HepG2 (cell line): Measurements from ENCODE around the gene DPP3. TPM values are rescaled to one million over a fixed set of nuclear protein-coding genes. Genes with fewer than 3 reads are reported as not detected.
A peak's percentile ranks its signal among the peaks of the same experiment; 100 is the strongest.

Experiments used
- ARNTL ChIP-seq: sonication (generic); formaldehyde crosslinking; IDR thresholded peaks from 2 replicates; pipeline ENCODE4 v1.4.0; 2020; ENCODE audit warnings: mild to moderate bottlenecking, missing genetic modification reagents
- HNRNPH1 ChIP-seq: fragments of 200-400 bp; formaldehyde crosslinking; optimal IDR thresholded peaks from 2 replicates; pipeline ENCODE3; 2017; ENCODE audit warnings: mild to moderate bottlenecking, low read depth, low read length
- KDM1A ChIP-seq: IDR thresholded peaks from 2 replicates; pipeline ENCODE4 v1.6.1; 2016; ENCODE audit warnings: missing compliant biosample characterization
- KLF13 ChIP-seq: sonication (generic); formaldehyde crosslinking; IDR thresholded peaks from 2 replicates; pipeline ENCODE4 v1.4.0; 2020; ENCODE audit warnings: mild to moderate bottlenecking, missing genetic modification reagents
- KLF16 ChIP-seq, 2 experiments: sonication (generic) in 1 of 2; formaldehyde crosslinking in 1 of 2; IDR thresholded peaks; 2 replicates each; pipeline versions ENCODE4 v1.6.1 to v1.8.0; 2016 to 2023; ENCODE audit warnings: missing genetic modification reagents in 2 of 2, missing compliant biosample characterization in 1 of 2
- LCORL ChIP-seq, 2 experiments: fragments of 450-650 bp in 1 of 2; sonication (generic) in 1 of 2; formaldehyde crosslinking in 1 of 2; IDR thresholded peaks; 2 replicates each; pipeline versions ENCODE4 v1.5.0 to v1.6.1; 2017 to 2020; ENCODE audit warnings: antibody characterized with exemption in 1 of 2, missing genetic modification reagents in 1 of 2
- PITX1 ChIP-seq: sonication (generic); formaldehyde crosslinking; IDR thresholded peaks from 2 replicates; pipeline ENCODE4 v1.5.1; 2020; ENCODE audit warnings: mild to moderate bottlenecking, missing genetic modification reagents
- POLR2G ChIP-seq: fragments of 200-400 bp; formaldehyde crosslinking; IDR thresholded peaks from 2 replicates; pipeline ENCODE4 v1.6.1; 2018; ENCODE audit warnings: mild to moderate bottlenecking, low read depth, low read length, moderate library complexity
- SIN3A ChIP-seq: IDR thresholded peaks from 2 replicates; pipeline ENCODE4 v1.6.1; 2011; ENCODE audit warnings: low read depth, mild to moderate bottlenecking, control low read depth, low read length, borderline replicate concordance
- SYNCRIP ChIP-seq: fragments of 200-400 bp; formaldehyde crosslinking; IDR thresholded peaks from 2 replicates; pipeline ENCODE4 v1.6.1; 2018; ENCODE audit warnings: mild to moderate bottlenecking, low read depth, low read length; ENCODE audit not compliant: insufficient read depth
- U2AF1 ChIP-seq: fragments of 200-400 bp; formaldehyde crosslinking; optimal IDR thresholded peaks from 2 replicates; pipeline ENCODE3; 2017; ENCODE audit warnings: mild to moderate bottlenecking, low read depth, low read length
- ZBTB7A ChIP-seq: sonication (generic); formaldehyde crosslinking; IDR thresholded peaks from 2 replicates; pipeline ENCODE4 v1.8.0; 2022; ENCODE audit warnings: mild to moderate bottlenecking, missing genetic modification reagents
- ZFP36L2 ChIP-seq: sonication (generic); formaldehyde crosslinking; IDR thresholded peaks from 2 replicates; pipeline ENCODE4 v1.4.0; 2020; ENCODE audit warnings: missing genetic modification reagents
- ZNF33B ChIP-seq: sonication (generic); formaldehyde crosslinking; IDR thresholded peaks from 2 replicates; pipeline ENCODE4 v1.5.1; 2020; ENCODE audit warnings: mild to moderate bottlenecking, missing genetic modification reagents
- ZNF383 ChIP-seq: sonication (generic); formaldehyde crosslinking; IDR thresholded peaks from 2 replicates; pipeline ENCODE4 v1.4.0; 2020; ENCODE audit warnings: missing genetic modification reagents, mild to moderate bottlenecking, borderline replicate concordance
- ZNF615 ChIP-seq: sonication (generic); formaldehyde crosslinking; IDR thresholded peaks from 2 replicates; pipeline ENCODE4 v1.5.0; 2020; ENCODE audit warnings: mild to moderate bottlenecking, missing genetic modification reagents, borderline replicate concordance
- ZNF672 ChIP-seq: sonication (generic); formaldehyde crosslinking; IDR thresholded peaks from 2 replicates; pipeline ENCODE4 v1.8.1; 2022; ENCODE audit warnings: missing genetic modification reagents
- ZNF770 ChIP-seq: sonication (generic); formaldehyde crosslinking; IDR thresholded peaks from 2 replicates; pipeline ENCODE4 v1.5.0; 2020; ENCODE audit warnings: mild to moderate bottlenecking, missing genetic modification reagents
- polyA plus RNA-seq, 8 experiments: library from polyadenylated mRNA; depleted of rRNA in 3 of 8; stranded (reverse) in 7 of 8; unstranded in 1 of 8; fragments of >200 nt; fragmentation: Illumina TruSeq in 4 of 8; extraction: Trizol in 4 of 8; gene quantifications; 2 replicates each; pipeline versions ENCODE4 v1.2.1 to v1.2.3, GENCODE V29; 2011 to 2016; ENCODE audit warnings: low read depth in 4 of 8, missing spikeins in 1 of 8, mixed read lengths in 1 of 8; ENCODE audit not compliant: insufficient read depth in 1 of 8
- total RNA-seq, 5 experiments: library from RNA; depleted of rRNA; stranded (reverse); fragments of >200 nt; fragmentation: Illumina TruSeq; extraction: Trizol; gene quantifications; 2 replicates each; pipeline ENCODE4 v1.2.3, GENCODE V29; 2016; ENCODE audit warnings: low read depth in 1 of 5
- TF ChIP-seq, protein P1 (sequence below): sonication (generic); formaldehyde crosslinking; IDR thresholded peaks from 2 replicates; pipeline ENCODE4 v1.4.0; 2020; ENCODE audit warnings: mild to moderate bottlenecking, missing genetic modification reagents

The DPP3 gene
- total and polyA plus RNA-seq, 2 of the 13 experiments (the other 11 are each of a cell fraction or from before 2014, with no cell fraction given), result 38.4 to 59.8 TPM

GRCh38 chr11:66478729-66479393 is 1.4 kb upstream of the DPP3 start (continued):
- TF ChIP-seq, protein P1, sequence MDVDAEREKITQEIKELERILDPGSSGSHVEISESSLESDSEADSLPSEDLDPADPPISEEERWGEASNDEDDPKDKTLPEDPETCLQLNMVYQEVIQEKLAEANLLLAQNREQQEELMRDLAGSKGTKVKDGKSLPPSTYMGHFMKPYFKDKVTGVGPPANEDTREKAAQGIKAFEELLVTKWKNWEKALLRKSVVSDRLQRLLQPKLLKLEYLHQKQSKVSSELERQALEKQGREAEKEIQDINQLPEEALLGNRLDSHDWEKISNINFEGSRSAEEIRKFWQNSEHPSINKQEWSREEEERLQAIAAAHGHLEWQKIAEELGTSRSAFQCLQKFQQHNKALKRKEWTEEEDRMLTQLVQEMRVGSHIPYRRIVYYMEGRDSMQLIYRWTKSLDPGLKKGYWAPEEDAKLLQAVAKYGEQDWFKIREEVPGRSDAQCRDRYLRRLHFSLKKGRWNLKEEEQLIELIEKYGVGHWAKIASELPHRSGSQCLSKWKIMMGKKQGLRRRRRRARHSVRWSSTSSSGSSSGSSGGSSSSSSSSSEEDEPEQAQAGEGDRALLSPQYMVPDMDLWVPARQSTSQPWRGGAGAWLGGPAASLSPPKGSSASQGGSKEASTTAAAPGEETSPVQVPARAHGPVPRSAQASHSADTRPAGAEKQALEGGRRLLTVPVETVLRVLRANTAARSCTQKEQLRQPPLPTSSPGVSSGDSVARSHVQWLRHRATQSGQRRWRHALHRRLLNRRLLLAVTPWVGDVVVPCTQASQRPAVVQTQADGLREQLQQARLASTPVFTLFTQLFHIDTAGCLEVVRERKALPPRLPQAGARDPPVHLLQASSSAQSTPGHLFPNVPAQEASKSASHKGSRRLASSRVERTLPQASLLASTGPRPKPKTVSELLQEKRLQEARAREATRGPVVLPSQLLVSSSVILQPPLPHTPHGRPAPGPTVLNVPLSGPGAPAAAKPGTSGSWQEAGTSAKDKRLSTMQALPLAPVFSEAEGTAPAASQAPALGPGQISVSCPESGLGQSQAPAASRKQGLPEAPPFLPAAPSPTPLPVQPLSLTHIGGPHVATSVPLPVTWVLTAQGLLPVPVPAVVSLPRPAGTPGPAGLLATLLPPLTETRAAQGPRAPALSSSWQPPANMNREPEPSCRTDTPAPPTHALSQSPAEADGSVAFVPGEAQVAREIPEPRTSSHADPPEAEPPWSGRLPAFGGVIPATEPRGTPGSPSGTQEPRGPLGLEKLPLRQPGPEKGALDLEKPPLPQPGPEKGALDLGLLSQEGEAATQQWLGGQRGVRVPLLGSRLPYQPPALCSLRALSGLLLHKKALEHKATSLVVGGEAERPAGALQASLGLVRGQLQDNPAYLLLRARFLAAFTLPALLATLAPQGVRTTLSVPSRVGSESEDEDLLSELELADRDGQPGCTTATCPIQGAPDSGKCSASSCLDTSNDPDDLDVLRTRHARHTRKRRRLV (CRISPR knock-in tag), result peak; percentile 9; the same call in 1 of the 2 replicates
- TF ChIP-seq KLF16 (CRISPR knock-in tag; IDR thresholded peaks at IDR 0.05) (0 out of 4 replicates have a peak, but pooled peaks of 1 of the 2 experiments have one; percentile 31), KLF13 (CRISPR knock-in tag) (no peak), SYNCRIP (no peak), ZBTB7A (peak; percentile 47; the same call in 1 of the 2 replicates), ZNF672 (CRISPR knock-in tag) (no peak), SIN3A (no peak), ZNF615 (CRISPR knock-in tag) (no peak), U2AF1 (no peak), HNRNPH1 (peak; percentile 1), LCORL (IDR thresholded peaks at IDR 0.05) (no peak), LCORL (CRISPR knock-in tag; IDR thresholded peaks at IDR 0.05) (0 out of 2 replicates have a peak, but pooled peaks have one; percentile 17), POLR2G (no peak), ARNTL (CRISPR knock-in tag) (no peak), KDM1A (CRISPR knock-in tag) (peak; percentile 92), ZFP36L2 (CRISPR knock-in tag) (no peak), ZNF770 (CRISPR knock-in tag) (no peak), ZNF383 (CRISPR knock-in tag) (no peak), PITX1 (CRISPR knock-in tag) (no peak), ZNF33B (no peak; the same call in 1 of the 2 replicates)
- TF ChIP-seq, all 625 proteins: peak for 32
